LHCN-M2 (cell line): ENCODE data around the gene SRGAP3. TPM values are rescaled to one million over a fixed set of nuclear protein-coding genes. Genes with fewer than 3 reads are reported as not detected.

Experiments
- DNase-seq: peaks from one replicate; pipeline ENCODE4 v3.0.0-alpha.2; 2012; ENCODE audit warnings: low read depth
- total RNA-seq: library from RNA; depleted of rRNA; stranded (reverse); fragments of >200 nt; gene quantifications from 2 replicates; pipeline ENCODE4 v1.2.3, GENCODE V29; 2014

SRGAP3 gene
- total RNA-seq, 1 experiment from 2014 or later, result 0.86 TPM

DNA sequence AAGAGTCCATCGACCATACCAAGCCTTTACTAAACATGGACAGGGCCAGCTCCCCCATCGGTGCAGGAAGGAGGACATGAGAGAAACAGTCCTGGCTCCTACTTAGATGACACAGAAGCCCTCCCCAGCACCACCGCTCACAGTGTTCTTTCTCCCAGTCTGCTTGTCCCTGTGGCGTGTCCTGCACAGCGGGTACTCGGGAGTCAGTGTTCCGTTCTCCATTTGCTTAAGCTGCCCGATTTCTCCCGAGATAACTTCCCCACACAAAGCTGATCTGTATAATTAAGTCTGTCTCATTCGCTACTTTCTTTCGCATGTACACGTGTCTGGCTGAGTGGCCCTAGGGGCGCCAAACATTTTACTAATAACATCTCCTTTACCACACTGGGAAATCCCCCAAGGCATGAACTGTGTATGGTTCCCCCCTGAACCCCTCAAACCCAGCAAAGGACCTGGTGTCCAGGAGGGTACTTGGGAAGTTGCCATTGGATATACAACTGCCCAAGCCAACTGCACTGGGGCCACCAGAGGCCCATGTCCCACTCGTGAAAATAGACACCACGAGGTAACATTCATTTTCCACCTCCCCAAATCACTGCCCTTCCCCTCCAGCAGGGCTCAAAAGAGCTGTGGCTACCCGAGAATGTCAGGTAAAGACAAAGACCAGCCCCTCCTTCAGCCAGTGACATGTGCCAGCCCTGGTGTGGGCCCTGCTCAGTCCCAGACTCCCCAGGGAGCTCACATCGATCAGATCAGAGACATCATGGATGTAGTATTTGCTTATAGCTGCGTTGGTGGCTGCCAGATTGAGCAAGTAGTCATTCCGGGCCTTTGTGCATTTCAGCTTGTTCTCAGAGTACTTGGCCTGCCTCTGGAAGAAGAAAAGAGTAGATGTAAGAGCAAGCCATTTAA, 189.7 kb downstream of the SRGAP3 start:
- no peak for DNase-seq

DNA sequence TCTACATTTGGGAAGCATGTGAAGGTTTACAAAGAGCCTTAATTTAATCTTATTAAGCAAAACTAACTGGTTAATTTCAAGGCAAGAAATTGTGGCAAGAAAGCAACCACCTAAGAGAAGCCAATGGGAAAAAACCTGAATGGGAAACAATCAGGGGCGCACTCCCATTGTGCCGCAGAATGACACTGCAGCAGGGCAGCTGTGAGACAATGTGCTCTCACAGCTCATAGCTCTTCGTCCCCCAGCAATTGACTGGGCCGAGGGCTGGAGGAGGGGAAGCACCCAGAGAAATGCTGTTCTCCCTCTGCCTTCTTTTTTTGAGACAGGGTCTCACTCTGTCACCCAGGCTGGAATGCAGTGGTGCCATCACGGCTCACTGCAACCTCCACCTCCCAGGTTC, 192.9 kb downstream of the SRGAP3 start:
- no peak for DNase-seq

DNA sequence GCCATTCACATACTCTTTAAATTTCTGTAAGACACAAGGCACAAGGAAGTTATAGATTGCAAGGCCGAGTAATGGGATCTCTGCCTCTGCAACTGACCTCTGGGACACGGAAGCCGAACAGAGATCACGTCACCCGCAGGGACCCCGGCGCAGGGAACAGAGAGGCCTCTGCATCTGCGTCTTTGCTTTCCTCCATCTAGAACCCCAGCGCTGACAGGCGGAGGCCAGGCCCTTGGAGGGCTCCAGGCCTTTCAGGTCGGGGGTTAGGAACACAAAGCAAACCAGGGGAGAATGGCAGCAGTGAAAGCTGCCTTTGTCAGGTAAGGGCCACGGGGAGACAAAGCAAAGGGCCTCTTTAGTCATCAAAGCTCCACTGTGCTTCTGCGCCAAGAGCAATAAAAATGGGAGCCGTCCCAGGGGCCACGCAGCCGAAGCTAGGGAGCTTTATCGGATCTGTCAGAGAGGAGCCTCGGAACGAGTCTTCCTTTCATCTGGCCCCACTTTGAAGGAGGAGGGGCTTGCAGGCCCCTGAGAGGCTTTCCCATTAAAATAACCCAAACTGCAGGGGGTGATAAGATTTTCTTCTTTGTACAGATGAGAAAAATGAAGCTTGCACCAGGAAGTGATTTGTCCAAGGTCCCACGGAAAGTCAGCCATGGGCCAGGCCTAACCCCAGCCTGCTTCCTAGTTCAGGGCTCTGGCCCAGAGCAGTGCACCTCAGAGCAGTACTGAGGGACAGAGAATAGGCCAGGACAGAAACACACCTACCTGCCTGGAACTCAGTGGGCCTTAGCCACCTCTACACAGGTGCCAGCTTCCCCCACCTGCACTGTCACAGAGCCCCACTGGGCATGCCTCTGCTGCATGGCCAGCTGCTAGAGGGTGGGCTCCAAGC, 201.7 kb downstream of the SRGAP3 start:
- DNase-seq, result no peak

DNA sequence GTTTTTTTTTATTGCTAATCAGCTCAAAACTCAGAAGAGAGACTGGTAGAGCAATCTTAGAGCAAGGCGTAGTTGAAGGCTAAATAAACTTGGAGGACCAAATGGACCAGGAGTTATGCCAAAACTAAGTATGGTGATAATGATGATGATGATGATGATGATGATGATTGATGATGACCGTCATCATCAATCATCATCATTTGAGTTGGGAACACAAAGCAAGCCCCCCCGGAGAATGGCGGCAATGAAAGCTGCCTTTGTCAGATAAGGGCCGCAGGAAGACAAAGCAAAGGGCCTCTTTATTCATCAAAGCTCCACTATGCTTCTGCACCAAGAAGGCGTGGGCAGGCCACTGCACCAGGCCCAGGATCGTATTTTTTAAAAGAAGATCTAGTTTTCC, 204.1 kb downstream of the SRGAP3 start:
- no peak for DNase-seq

GRCh38 chr3:9043063-9043462, 206.4 kb downstream of the SRGAP3 start:
- DNase-seq, result no peak

DNA sequence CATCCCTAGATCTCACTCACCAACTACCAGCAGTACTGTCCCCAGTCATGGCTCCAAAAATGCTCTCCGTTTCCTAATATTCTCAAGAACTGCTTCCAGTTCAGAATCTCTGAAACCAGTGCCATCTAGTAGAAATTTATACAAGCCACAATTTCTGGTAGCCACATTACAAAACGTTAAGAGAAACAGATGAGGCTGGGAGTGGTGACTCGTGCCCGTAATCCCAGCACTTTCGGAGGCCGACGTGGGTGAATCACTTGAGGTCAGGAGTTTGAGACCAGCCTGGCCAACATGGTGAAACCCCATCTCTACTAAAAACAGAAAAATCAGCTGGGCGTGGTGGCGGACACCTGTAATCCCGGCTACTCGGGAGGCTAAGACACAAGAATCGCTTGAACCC, 207.8 kb downstream of the SRGAP3 start:
- DNase-seq, result peak; percentile 36

- no peak for DNase-seq
These were observed 208.4 kb downstream of the SRGAP3 start for GRCh38 chr3:9040996-9041395.

- no peak for DNase-seq
These were observed 212.2 kb downstream of the SRGAP3 start for GRCh38 chr3:9037144-9037711.

GRCh38 chr3:9036404-9037131, 212.9 kb downstream of the SRGAP3 start:
- peak; percentile 79 for DNase-seq

- no peak for DNase-seq
These were observed 213.5 kb downstream of the SRGAP3 start for GRCh38 chr3:9035961-9036360.

- no peak for DNase-seq
These were observed 214.0 kb downstream of the SRGAP3 start for GRCh38 chr3:9035473-9035872.

GRCh38 chr3:9033867-9034266, 215.6 kb downstream of the SRGAP3 start:
- DNase-seq, result no peak

DNA sequence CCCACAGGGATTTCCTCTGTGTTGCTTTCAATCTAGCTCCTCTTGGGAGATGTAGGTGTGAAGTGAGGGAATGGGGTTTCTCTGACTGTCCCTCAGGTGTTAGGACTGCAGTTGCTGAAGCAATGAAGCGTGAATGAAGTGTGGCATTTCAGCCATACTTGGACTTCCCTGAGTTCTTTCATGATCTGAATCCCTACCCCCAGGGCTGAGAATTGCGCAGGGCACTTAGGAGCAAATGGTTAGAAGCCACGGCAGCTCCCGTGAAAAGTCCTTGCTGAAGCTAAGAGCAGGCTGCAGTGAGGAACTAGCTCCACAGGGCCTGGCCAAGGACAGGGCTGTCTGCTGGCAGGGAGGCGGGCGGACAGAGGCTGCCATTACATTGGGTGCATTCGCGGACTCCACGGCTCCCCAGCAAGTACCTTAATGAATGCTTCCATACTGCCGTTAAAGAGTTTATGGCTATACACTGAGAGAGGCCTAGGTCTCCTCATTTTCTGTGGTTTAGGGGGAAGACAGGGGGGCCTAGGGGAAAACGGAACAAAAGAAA, 217.1 kb downstream of the SRGAP3 start:
- DNase-seq, result no peak

DNA sequence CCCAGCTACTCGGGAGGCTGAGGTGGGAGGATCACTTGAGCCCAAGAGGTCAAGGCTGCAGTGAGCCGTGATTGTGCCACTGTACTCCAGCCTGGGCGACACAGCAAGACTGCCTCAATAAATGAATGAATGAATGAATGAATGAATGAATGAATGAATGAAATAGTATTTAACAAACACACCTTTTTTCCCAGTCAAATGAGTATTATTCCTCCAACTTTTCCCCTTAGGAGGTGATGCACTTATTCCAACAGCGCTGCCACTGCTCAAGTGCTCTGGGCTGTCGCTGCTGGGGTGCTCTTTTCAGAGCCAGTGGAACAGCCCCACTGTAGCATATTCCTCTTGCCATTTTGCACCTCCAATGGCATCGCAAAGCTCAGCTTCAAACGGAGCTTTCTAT, 219.4 kb downstream of the SRGAP3 start:
- DNase-seq, result no peak

GRCh38 chr3:9028134-9028533, 221.3 kb downstream of the SRGAP3 start:
- DNase-seq, result peak; percentile 63

- DNase-seq, result no peak
These were observed 223.0 kb downstream of the SRGAP3 start for GRCh38 chr3:9026320-9027045.

DNA sequence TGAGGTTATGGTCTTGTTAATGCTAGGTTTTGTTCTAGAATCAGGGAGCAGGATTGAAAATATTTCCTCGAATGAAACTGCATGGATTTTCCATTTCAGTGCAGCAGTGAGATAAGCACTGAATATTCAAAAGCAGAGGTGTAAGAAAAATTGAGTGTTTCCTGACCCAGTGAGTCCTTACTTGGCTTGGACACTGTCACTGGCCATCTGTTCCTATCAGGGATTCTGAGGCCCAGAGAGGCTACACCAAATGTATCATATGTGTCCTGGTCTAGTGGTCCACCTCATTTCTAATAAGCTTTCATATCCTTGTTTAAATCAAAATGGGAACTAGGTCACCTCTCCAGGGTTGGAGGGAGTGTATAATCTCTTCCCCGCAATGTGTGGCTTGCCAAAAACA, 225.1 kb downstream of the SRGAP3 start:
- DNase-seq, result no peak

- DNase-seq, result no peak
These were observed 226.2 kb downstream of the SRGAP3 start for GRCh38 chr3:9023226-9023590.

GRCh38 chr3:9022305-9023225, 226.9 kb downstream of the SRGAP3 start:
- no peak for DNase-seq
